Endodermal cell (in vitro differentiated cells): ENCODE results near the gene CYSLTR2. TPM values are rescaled to one million over a fixed set of nuclear protein-coding genes. Genes with fewer than 3 reads are reported as not detected.

Experiments used
- DNase-seq: peaks from one replicate; pipeline ENCODE4 v3.0.0-alpha.2; 2017
- H3K27ac ChIP-seq: 2 replicates; pipeline ENCODE4 v1.5.1; 2013; ENCODE audit warnings: mild to moderate bottlenecking, low read depth, low read length, moderate library complexity
- H3K27me3 ChIP-seq: 2 replicates; pipeline ENCODE4 v1.6.1; 2013; ENCODE audit warnings: mild to moderate bottlenecking, low read length, moderate library complexity; ENCODE audit not compliant: insufficient read depth, control insufficient read depth, poor library complexity, severe bottlenecking
- H3K36me3 ChIP-seq: 2 replicates; pipeline ENCODE4 v1.7.0; 2013; ENCODE audit warnings: mild to moderate bottlenecking, low read length, moderate library complexity; ENCODE audit not compliant: control insufficient read depth, insufficient read depth
- H3K4me1 ChIP-seq: one replicate; pipeline ENCODE4 v1.7.0; 2013; ENCODE audit warnings: low read length; ENCODE audit not compliant: control insufficient read depth, insufficient read depth
- H3K4me3 ChIP-seq: 2 replicates; pipeline ENCODE4 v1.5.1; 2013; ENCODE audit warnings: mild to moderate bottlenecking, low read length, moderate library complexity
- H3K9ac ChIP-seq: 2 replicates; pipeline ENCODE4 v1.6.1; 2013; ENCODE audit warnings: mild to moderate bottlenecking, low read length, moderate library complexity; ENCODE audit not compliant: poor library complexity, severe bottlenecking; ENCODE audit errors: extremely low read depth
- H3K9me3 ChIP-seq: 2 replicates; pipeline ENCODE4 v1.6.1; 2013; ENCODE audit warnings: mild to moderate bottlenecking, low read length, moderate library complexity; ENCODE audit not compliant: control insufficient read depth
- H3K27ac Mint-ChIP-seq: 2 replicates; pipeline ENCODE4 v1.8.0; 2020; ENCODE audit warnings: mixed read lengths
- H3K27me3 Mint-ChIP-seq: 2 replicates; pipeline ENCODE4 v1.8.0; 2021; ENCODE audit warnings: mild to moderate bottlenecking, mixed read lengths; ENCODE audit not compliant: insufficient read depth
- H3K36me3 Mint-ChIP-seq: 2 replicates; pipeline ENCODE4 v1.8.0; 2020; ENCODE audit warnings: low read depth, mixed read lengths
- H3K4me1 Mint-ChIP-seq: 2 replicates; pipeline ENCODE4 v1.8.0; 2020; ENCODE audit warnings: mixed read lengths
- H3K4me3 Mint-ChIP-seq: 2 replicates; pipeline ENCODE4 v1.8.0; 2020; ENCODE audit warnings: mild to moderate bottlenecking, moderate library complexity, mixed read lengths
- H3K9me3 Mint-ChIP-seq: 2 replicates; pipeline ENCODE4 v1.8.0; 2020; ENCODE audit warnings: mild to moderate bottlenecking, mixed read lengths
- CTCF ChIP-seq: fragments of 200-600 bp; sonication (generic); conservative IDR thresholded peaks from 2 replicates; pipeline ENCODE4 v1.5.0; 2021; ENCODE audit warnings: antibody characterized with exemption, mild to moderate bottlenecking
- WGBS, 2 experiments: methylation state at CpG; one replicate each; pipeline versions ENCODE4 v1.1.5 to v1.1.7; 2013; ENCODE audit warnings: missing lambda C conversion rate in 2 of 2, mixed read lengths in 1 of 2; ENCODE audit not compliant: insufficient coverage in 1 of 2, insufficient read length in 1 of 2; 5-methylcytosine and 5-hydroxymethylcytosine counted together
- total RNA-seq, 2 donors: library from RNA; stranded (reverse); fragmentation: NEBNext Ultra II Directional in 1 of 2; extraction: Animal tissue kit (Norgen Biotek cat#: 25700) in 1 of 2; gene quantifications; 2 replicates in 1 of 2; 3 replicates in 1 of 2; pipeline ENCODE4 v1.2.1, GENCODE V29; 2021

Gene CYSLTR2
- total RNA-seq, 2 donors from 2014 or later, result not detected

DNA sequence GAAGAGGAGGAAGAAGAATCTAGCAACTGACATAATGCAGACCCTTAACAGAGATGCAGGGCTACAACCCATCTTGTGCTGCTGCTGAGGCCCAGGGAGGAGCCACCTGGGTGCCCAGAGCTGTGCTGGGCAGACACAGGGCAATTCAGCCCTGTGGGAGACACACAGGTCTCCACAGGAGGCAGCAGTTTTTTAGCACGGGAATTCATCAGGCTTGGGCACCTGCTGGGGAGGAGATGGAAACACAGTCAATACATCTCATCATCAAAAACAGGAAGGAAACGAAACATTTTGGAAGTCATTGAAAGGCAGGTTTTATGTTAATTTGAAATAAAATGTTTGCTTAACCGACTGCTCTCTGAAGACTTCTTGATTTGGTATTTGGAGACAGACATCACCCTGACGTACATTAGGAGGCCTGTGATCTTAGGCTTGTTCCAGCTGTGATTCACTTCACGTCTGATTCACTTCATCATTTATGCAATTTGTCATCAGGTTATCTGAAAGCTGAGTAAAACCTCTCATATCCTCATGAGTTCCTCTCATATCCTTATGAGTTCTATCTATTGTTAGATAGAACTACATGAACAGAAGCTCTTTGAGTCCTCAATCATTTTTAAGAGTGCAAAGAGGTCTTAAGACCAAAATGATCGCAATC, 77.4 kb downstream of the CYSLTR2 start:
- no peak overlapping the region for H3K9ac ChIP-seq
- peaks cover 12% of the 10 kb centered on the region for H3K4me1 Mint-ChIP-seq
- H3K9me3 ChIP-seq, result no peaks in the 10 kb centered on the region
- no peaks in the 10 kb centered on the region for H3K4me1 ChIP-seq
- no peaks in the 10 kb centered on the region for H3K36me3 Mint-ChIP-seq
- H3K36me3 ChIP-seq, result no peaks in the 10 kb centered on the region
- WGBS, 2 experiments, result 78 to 81% methylated on average over 4 to 6 of the region's 6 CpGs
- TF ChIP-seq CTCF, result peak; percentile 42
- H3K9me3 Mint-ChIP-seq, result no peaks in the 10 kb centered on the region
- DNase-seq, result peak; percentile 56
- H3K27ac ChIP-seq, result no peak overlapping the region
- peaks cover 4% of the 10 kb centered on the region for H3K27me3 Mint-ChIP-seq
- no peak overlapping the region for H3K4me3 ChIP-seq
- no peak overlapping the region for H3K4me3 Mint-ChIP-seq
- no peak overlapping the region for H3K27ac Mint-ChIP-seq
- no peaks in the 10 kb centered on the region for H3K27me3 ChIP-seq

- no peaks in the 10 kb centered on the region for H3K36me3 Mint-ChIP-seq
- DNase-seq, result peak; percentile 89
- Histone ChIP-seq H3K9ac (no peak overlapping the region), H3K27me3 (no peaks in the 10 kb centered on the region), H3K27ac (no peak overlapping the region), H3K9me3 (no peaks in the 10 kb centered on the region), H3K4me3 (no peak overlapping the region), H3K4me1 (no peaks in the 10 kb centered on the region), H3K36me3 (no peaks in the 10 kb centered on the region)
- H3K27ac Mint-ChIP-seq, result no peak overlapping the region
- 57 to 64% methylated on average over 15 to 16 of the region's 16 CpGs for WGBS, 2 experiments
- TF ChIP-seq CTCF, result peak; percentile 95
- H3K9me3 Mint-ChIP-seq, result no peaks in the 10 kb centered on the region
- H3K4me1 Mint-ChIP-seq, result peaks cover 12% of the 10 kb centered on the region
- no peak overlapping the region for H3K4me3 Mint-ChIP-seq
- H3K27me3 Mint-ChIP-seq, result peaks cover 4% of the 10 kb centered on the region
Measured at GRCh38 chr13:48731957-48732569, 78.3 kb downstream of the CYSLTR2 start.

GRCh38 chr13:48733739-48734335, 80.1 kb downstream of the CYSLTR2 start:
- Histone ChIP-seq H3K9ac (no peak overlapping the region), H3K27ac (no peak overlapping the region), H3K4me3 (no peak overlapping the region), H3K27me3 (no peaks in the 10 kb centered on the region), H3K9me3 (no peaks in the 10 kb centered on the region), H3K4me1 (no peaks in the 10 kb centered on the region), H3K36me3 (no peaks in the 10 kb centered on the region)
- no peaks in the 10 kb centered on the region for H3K9me3 Mint-ChIP-seq
- no peaks in the 10 kb centered on the region for H3K36me3 Mint-ChIP-seq
- no peak overlapping the region for H3K27ac Mint-ChIP-seq
- 92 to 94% methylated on average over 4 to 5 of the region's 5 CpGs for WGBS, 2 experiments
- no peak for TF ChIP-seq CTCF
- no peak overlapping the region for H3K4me3 Mint-ChIP-seq
- H3K4me1 Mint-ChIP-seq, result peaks cover 15% of the 10 kb centered on the region
- peaks cover 4% of the 10 kb centered on the region for H3K27me3 Mint-ChIP-seq
- DNase-seq, result no peak
